B cell (primary cell): ENCODE results near the gene TRMT11.

Source experiments
- EZH2 ChIP-seq: IDR thresholded peaks from 2 replicates; pipeline ENCODE4 v1.6.1; 2012; ENCODE audit warnings: borderline replicate concordance, low read depth, mild to moderate bottlenecking, moderate library complexity, low read length; ENCODE audit not compliant: insufficient read depth, poor library complexity, severe bottlenecking
- TF ChIP-seq, protein P1 (sequence below): fragments of 200-600 bp; IDR thresholded peaks from one replicate; pipeline ENCODE4 v1.8.0; 2022; ENCODE audit warnings: antibody characterized with exemption, mild to moderate bottlenecking

DNA sequence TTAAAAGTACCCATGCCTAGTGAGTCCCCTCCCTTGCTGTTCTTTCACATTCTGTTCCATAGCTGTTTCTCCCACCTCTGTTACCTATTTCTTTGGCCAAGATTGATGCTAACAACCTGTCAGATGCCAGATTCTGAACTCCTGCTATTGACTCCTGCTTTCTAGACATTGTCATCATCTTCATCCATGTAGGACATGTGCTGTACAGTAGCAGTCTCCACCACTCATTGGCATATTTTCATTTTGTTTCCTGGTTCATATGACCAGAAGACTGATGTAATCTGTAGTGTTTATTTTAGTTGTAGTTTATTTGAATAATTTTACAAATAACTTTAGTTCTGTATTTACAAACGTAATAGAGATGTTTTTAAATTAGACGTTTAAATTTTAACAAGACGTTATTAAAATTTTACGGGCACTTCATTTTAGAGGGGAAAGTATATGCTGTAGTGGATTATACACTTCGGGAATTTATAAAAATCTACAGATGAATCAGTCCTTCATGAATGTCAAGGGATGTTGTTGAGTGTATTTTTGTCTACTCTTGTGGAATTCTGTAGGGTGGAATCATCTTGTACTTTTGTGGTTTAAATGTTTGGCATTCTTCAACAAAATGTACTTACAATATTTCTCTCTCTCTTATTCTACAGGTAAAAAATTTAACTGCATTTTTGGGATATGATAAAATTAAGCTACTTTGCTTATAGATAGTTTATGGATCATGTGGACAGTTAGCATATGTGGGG lies 34.1 kb downstream of the TRMT11 start:
- TF ChIP-seq EZH2 = no peak
- TF ChIP-seq, protein P1, sequence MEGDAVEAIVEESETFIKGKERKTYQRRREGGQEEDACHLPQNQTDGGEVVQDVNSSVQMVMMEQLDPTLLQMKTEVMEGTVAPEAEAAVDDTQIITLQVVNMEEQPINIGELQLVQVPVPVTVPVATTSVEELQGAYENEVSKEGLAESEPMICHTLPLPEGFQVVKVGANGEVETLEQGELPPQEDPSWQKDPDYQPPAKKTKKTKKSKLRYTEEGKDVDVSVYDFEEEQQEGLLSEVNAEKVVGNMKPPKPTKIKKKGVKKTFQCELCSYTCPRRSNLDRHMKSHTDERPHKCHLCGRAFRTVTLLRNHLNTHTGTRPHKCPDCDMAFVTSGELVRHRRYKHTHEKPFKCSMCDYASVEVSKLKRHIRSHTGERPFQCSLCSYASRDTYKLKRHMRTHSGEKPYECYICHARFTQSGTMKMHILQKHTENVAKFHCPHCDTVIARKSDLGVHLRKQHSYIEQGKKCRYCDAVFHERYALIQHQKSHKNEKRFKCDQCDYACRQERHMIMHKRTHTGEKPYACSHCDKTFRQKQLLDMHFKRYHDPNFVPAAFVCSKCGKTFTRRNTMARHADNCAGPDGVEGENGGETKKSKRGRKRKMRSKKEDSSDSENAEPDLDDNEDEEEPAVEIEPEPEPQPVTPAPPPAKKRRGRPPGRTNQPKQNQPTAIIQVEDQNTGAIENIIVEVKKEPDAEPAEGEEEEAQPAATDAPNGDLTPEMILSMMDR = no peak
